ENCODE results near the gene FOXO1. TPM values are rescaled to one million over a fixed set of nuclear protein-coding genes. Genes with fewer than 3 reads are reported as not detected.

The FOXO1 gene
- total RNA-seq, 1 donor from 2014 or later, result 7.6 TPM

DNA sequence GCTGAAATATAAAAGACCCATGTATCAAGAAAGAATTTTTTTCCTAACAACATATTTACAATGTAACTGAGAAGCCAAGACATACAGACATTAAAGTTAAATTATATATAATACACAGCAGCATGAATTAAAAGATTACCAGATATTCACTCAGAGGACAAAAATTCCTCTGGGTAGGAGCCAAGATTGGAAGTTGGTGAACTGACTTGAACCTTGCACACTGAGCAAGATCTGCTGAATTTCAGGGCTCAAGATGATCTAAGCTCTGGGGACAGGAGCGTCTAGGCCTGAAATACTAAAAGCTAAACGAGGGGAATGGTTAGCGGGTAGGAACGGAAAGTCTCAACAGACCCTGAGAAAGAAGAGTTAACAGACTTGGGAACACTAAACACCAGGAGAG, 8.5 kb downstream of the FOXO1 start:
- Histone ChIP-seq H3K36me3 (ENCODE audit: control insufficient read depth, insufficient read depth, low read length) (no peaks in the 10 kb centered on the region), H3K4me3 (ENCODE audit: low read depth, low read length) (no peak overlapping the region), H3K27me3 (ENCODE audit: control insufficient read depth, insufficient read depth, low read length) (no peaks in the 10 kb centered on the region)
- DNase-seq (ENCODE audit: low read depth), result no peak
- TF ChIP-seq, protein P1, sequence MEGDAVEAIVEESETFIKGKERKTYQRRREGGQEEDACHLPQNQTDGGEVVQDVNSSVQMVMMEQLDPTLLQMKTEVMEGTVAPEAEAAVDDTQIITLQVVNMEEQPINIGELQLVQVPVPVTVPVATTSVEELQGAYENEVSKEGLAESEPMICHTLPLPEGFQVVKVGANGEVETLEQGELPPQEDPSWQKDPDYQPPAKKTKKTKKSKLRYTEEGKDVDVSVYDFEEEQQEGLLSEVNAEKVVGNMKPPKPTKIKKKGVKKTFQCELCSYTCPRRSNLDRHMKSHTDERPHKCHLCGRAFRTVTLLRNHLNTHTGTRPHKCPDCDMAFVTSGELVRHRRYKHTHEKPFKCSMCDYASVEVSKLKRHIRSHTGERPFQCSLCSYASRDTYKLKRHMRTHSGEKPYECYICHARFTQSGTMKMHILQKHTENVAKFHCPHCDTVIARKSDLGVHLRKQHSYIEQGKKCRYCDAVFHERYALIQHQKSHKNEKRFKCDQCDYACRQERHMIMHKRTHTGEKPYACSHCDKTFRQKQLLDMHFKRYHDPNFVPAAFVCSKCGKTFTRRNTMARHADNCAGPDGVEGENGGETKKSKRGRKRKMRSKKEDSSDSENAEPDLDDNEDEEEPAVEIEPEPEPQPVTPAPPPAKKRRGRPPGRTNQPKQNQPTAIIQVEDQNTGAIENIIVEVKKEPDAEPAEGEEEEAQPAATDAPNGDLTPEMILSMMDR (IDR thresholded peaks at IDR 0.05; ENCODE audit: insufficient read depth, low read length, severe bottlenecking), result no peak
- no peak for FAIRE-seq

DNA sequence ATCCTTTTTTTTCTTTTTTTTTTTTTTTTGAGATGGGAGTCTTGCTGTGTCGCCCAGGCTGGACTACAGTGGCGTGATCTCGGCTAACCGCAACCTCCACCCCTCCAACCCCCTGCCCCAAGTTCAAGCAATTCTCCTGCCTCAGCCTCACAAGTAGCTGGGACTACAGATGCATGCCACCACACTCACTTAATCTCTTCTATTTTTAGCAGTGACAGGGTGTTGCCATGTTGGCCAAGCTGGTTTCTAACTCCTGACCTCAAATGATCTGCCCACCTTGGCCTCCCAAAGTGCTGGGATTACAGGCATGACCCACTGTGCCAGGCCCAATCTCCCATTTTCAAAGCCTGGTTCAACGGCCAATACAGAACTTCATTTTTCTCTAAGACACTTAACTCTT, 9.1 kb downstream of the FOXO1 start:
- H3K4me3 ChIP-seq (ENCODE audit: low read depth, low read length), result no peak overlapping the region
- H3K27me3 ChIP-seq (ENCODE audit: control insufficient read depth, insufficient read depth, low read length), result no peaks in the 10 kb centered on the region
- DNase-seq (ENCODE audit: low read depth) (no peak), FAIRE-seq (no peak)
- TF ChIP-seq, protein P1 (IDR thresholded peaks at IDR 0.05; ENCODE audit: insufficient read depth, low read length, severe bottlenecking), result no peak
- no peaks in the 10 kb centered on the region for H3K36me3 ChIP-seq (ENCODE audit: control insufficient read depth, insufficient read depth, low read length)

DNA sequence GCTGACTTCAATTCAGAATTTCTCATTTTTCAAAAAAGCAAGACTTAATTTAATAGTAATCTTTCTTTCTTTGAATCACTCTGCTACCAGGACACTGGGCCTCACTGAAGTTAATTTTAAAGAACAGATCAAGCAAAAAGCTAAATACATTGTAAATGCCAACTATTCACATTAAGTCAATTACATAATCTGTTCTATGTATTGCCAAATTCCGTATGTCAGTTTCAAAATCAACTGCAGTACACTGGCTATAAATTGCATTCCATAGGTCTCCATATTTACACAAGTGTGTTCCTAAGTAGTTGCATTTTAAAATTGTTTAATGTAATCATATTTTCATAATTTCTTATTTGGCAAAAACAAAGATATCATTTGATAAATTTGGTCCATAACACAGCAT, 10.1 kb downstream of the FOXO1 start:
- H3K36me3 ChIP-seq (ENCODE audit: control insufficient read depth, insufficient read depth, low read length), result no peaks in the 10 kb centered on the region
- H3K4me3 ChIP-seq (ENCODE audit: low read depth, low read length), result no peak overlapping the region
- no peak for FAIRE-seq
- no peak for DNase-seq (ENCODE audit: low read depth)
- TF ChIP-seq, protein P1 (IDR thresholded peaks at IDR 0.05; ENCODE audit: insufficient read depth, low read length, severe bottlenecking), result no peak
- no peaks in the 10 kb centered on the region for H3K27me3 ChIP-seq (ENCODE audit: control insufficient read depth, insufficient read depth, low read length)

DNA sequence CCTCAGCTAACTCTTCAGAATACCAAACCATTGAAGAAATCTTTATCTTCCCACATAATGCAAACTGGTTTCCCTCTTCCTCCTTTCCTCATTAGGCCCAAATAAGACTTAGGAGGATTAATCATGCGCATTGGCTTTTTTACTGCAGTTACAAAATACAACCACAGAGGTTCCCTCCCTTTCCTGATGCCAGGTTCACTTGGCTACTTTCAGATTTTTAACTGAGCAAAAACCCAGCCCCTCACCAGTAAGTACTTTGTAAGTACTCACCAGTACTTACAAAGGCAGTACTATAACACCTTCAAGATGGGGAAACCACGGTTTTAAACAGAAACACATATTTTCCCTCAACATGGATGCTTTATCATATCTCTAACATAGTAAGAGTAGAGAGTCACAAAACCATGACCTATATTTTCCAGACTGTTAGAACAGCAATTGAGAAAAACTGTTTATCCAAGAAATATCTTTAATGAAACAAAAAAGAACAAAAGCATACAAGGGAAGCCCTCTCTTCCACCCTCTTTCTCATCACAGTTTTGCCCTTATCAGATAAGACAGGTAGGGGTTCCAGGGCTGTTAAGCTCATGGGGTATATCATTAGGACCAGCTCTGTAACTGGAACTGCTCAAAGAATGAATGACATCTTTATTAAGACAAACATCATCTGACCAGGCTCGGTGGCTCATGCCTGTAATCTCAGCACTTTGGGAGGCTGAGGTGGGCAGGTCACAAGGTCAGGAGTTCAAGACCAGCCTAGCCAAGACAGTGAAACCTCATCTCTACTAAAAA, 12.7 kb downstream of the FOXO1 start:
- Histone ChIP-seq H3K36me3 (ENCODE audit: control insufficient read depth, insufficient read depth, low read length) (no peaks in the 10 kb centered on the region), H3K4me3 (ENCODE audit: low read depth, low read length) (no peak overlapping the region), H3K27me3 (ENCODE audit: control insufficient read depth, insufficient read depth, low read length) (no peaks in the 10 kb centered on the region)
- TF ChIP-seq, protein P1 (IDR thresholded peaks at IDR 0.05; ENCODE audit: insufficient read depth, low read length, severe bottlenecking), result no peak
- FAIRE-seq, result no peak
- DNase-seq (ENCODE audit: low read depth), result no peak

DNA sequence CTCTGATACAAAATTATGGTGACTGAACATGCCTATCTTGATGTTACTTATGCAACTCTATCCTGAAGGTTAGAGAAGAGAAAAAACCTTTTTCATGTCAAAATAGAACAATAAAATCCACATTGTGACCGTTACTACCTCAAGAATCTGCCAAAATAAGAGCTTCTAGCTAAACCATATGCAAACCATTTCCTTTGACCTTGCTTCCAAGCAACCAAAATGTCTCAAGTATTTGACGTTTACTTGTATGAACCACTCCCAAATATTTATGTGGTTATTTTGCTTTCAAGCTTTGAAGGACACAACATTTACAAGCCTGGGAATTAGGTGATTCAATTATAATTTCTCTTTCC, 13.9 kb downstream of the FOXO1 start:
- FAIRE-seq, result no peak
- DNase-seq (ENCODE audit: low read depth), result no peak
- TF ChIP-seq, protein P1 (IDR thresholded peaks at IDR 0.05; ENCODE audit: insufficient read depth, low read length, severe bottlenecking), result no peak
- no peaks in the 10 kb centered on the region for H3K27me3 ChIP-seq (ENCODE audit: control insufficient read depth, insufficient read depth, low read length)
- H3K36me3 ChIP-seq (ENCODE audit: control insufficient read depth, insufficient read depth, low read length), result no peaks in the 10 kb centered on the region
- no peak overlapping the region for H3K4me3 ChIP-seq (ENCODE audit: low read depth, low read length)

All from bronchial epithelial cell (primary cell).